Activated CD4-positive, CD25-positive, alpha-beta regulatory T cell treated with anti-CD3 and anti-CD28 coated beads, Interleukin-2, amount 50 U/mL, for 72 hours (primary cell): ENCODE results near the gene PRKCH.
A peak's percentile ranks its signal among the peaks of the same experiment; 100 is the strongest.

ENCODE experiments used
- DNase-seq: peaks from one replicate; pipeline ENCODE4 v3.0.0; 2021

The PRKCH gene

GRCh38 chr14:61368781-61369453, 47.5 kb downstream of the PRKCH start:
- no peak for DNase-seq

GRCh38 chr14:61369454-61369810, 48.1 kb downstream of the PRKCH start:
- no peak for DNase-seq

- DNase-seq = no peak
These were observed 51.0 kb downstream of the PRKCH start for GRCh38 chr14:61372379-61372778.

- no peak for DNase-seq
These were observed 51.6 kb downstream of the PRKCH start for GRCh38 chr14:61372842-61373555.

- no peak for DNase-seq
These were observed 52.9 kb downstream of the PRKCH start for GRCh38 chr14:61374284-61374683.

GRCh38 chr14:61375218-61375617, 53.8 kb downstream of the PRKCH start:
- DNase-seq = no peak

GRCh38 chr14:61376314-61376713, 54.9 kb downstream of the PRKCH start:
- no peak for DNase-seq

- DNase-seq = no peak
These were observed 56.4 kb downstream of the PRKCH start for GRCh38 chr14:61377749-61378148.

- no peak for DNase-seq
These were observed 58.3 kb downstream of the PRKCH start for GRCh38 chr14:61379639-61380184.

GRCh38 chr14:61380984-61381383, 59.6 kb downstream of the PRKCH start:
- no peak for DNase-seq

- DNase-seq = no peak
These were observed 60.2 kb downstream of the PRKCH start for GRCh38 chr14:61381553-61381952.

- DNase-seq = no peak
These were observed 61.5 kb downstream of the PRKCH start for GRCh38 chr14:61382842-61383241.

- no peak for DNase-seq
These were observed 63.8 kb downstream of the PRKCH start for GRCh38 chr14:61385002-61385685.

GRCh38 chr14:61386173-61386772, 64.9 kb downstream of the PRKCH start:
- no peak for DNase-seq

GRCh38 chr14:61387076-61387475, 65.7 kb downstream of the PRKCH start:
- no peak for DNase-seq

- DNase-seq = peak; percentile 40
These were observed 67.0 kb downstream of the PRKCH start for GRCh38 chr14:61388173-61388975.

- DNase-seq = no peak
These were observed 67.7 kb downstream of the PRKCH start for GRCh38 chr14:61388976-61389576.

GRCh38 chr14:61391119-61391518, 69.7 kb downstream of the PRKCH start:
- no peak for DNase-seq

GRCh38 chr14:61392297-61392696, 70.9 kb downstream of the PRKCH start:
- no peak for DNase-seq

- no peak for DNase-seq
These were observed 73.2 kb downstream of the PRKCH start for GRCh38 chr14:61394542-61394941.

- DNase-seq = no peak
These were observed 73.8 kb downstream of the PRKCH start for GRCh38 chr14:61395115-61395725.

GRCh38 chr14:61396279-61396678, 74.9 kb downstream of the PRKCH start:
- no peak for DNase-seq
